Ovary (tissue), 3 donors: ENCODE data around the gene PPP4R1.

Source experiments
- EP300 ChIP-seq: sonication (generic); formaldehyde crosslinking; IDR thresholded peaks from one replicate; pipeline ENCODE4 v1.6.1; 2017; ENCODE audit warnings: antibody characterized with exemption
- POLR2A ChIP-seq: fragments of 450-650 bp; IDR thresholded peaks from one replicate; pipeline ENCODE4 v1.6.1; 2017; ENCODE audit warnings: antibody characterized with exemption, mild to moderate bottlenecking, moderate library complexity
- TF ChIP-seq, protein P1 (sequence below), 3 donors: fragments of 450-650 bp in 2 of 3; fragments of 200-600 bp in 1 of 3; IDR thresholded peaks; one replicate each; pipeline versions ENCODE4 v1.5.1 to v1.8.0; 2016 to 2022; ENCODE audit warnings: antibody characterized with exemption in 3 of 3, mild to moderate bottlenecking in 1 of 3
- donor health status: DM: no; HTN: no; CAD: no.

- TF ChIP-seq, protein P1, sequence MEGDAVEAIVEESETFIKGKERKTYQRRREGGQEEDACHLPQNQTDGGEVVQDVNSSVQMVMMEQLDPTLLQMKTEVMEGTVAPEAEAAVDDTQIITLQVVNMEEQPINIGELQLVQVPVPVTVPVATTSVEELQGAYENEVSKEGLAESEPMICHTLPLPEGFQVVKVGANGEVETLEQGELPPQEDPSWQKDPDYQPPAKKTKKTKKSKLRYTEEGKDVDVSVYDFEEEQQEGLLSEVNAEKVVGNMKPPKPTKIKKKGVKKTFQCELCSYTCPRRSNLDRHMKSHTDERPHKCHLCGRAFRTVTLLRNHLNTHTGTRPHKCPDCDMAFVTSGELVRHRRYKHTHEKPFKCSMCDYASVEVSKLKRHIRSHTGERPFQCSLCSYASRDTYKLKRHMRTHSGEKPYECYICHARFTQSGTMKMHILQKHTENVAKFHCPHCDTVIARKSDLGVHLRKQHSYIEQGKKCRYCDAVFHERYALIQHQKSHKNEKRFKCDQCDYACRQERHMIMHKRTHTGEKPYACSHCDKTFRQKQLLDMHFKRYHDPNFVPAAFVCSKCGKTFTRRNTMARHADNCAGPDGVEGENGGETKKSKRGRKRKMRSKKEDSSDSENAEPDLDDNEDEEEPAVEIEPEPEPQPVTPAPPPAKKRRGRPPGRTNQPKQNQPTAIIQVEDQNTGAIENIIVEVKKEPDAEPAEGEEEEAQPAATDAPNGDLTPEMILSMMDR (IDR thresholded peaks at IDR 0.05): no peak
- TF ChIP-seq POLR2A (no peak), EP300 (no peak)
Observed at GRCh38 chr18:9508446-9509025, 105.8 kb downstream of the PPP4R1 start.
